ENCODE measurements around the gene SPDYE4.

GRCh38 chr17:8782176-8782575 lies 23.8 kb upstream of the SPDYE4 start:
- TF ChIP-seq CTCF (IDR thresholded peaks at IDR 0.05; ENCODE audit: low read depth, low read length) = no peak
- TF ChIP-seq POLR2A (IDR thresholded peaks at IDR 0.05; ENCODE audit: extremely low read depth, insufficient read length) = no peak
- no peak for TF ChIP-seq MAX (IDR thresholded peaks at IDR 0.05; ENCODE audit: low read depth, low read length)
- TF ChIP-seq MYC (IDR thresholded peaks at IDR 0.05; ENCODE audit: low read depth, low read length) = no peak
